Mesendoderm (in vitro differentiated cells): ENCODE data around the gene PFDN6. TPM values are rescaled to one million over a fixed set of nuclear protein-coding genes. Genes with fewer than 3 reads are reported as not detected.

ENCODE experiments used
- DNase-seq: peaks from one replicate; pipeline ENCODE4 v3.0.0; 2013
- H2AK5ac ChIP-seq: 2 replicates; pipeline ENCODE4 v1.6.1; 2013; ENCODE audit warnings: low read length, inconsistent platforms
- H2BK120ac ChIP-seq: 2 replicates; pipeline ENCODE4 v1.6.1; 2013; ENCODE audit warnings: low read depth, mild to moderate bottlenecking, low read length, moderate library complexity, mixed read lengths
- H2BK15ac ChIP-seq: replicated peaks from 2 replicates; pipeline ENCODE4 v1.6.1; 2013; ENCODE audit warnings: low read depth, mild to moderate bottlenecking, moderate library complexity
- H2BK5ac ChIP-seq: 2 replicates; pipeline ENCODE4 v1.6.1; 2013; ENCODE audit warnings: low read length, inconsistent platforms
- H3K18ac ChIP-seq: 2 replicates; pipeline ENCODE4 v1.6.1; 2013; ENCODE audit warnings: mild to moderate bottlenecking, low read length, mixed read lengths
- H3K23ac ChIP-seq: one replicate; pipeline ENCODE4 v1.6.1; 2013; ENCODE audit warnings: low read length
- H3K27ac ChIP-seq: 2 replicates; pipeline ENCODE4 v1.5.1; 2013; ENCODE audit warnings: low read depth, mild to moderate bottlenecking, inconsistent platforms, low read length, moderate library complexity
- H3K27me3 ChIP-seq: 2 replicates; pipeline ENCODE4 v1.6.1; 2013; ENCODE audit warnings: low read length, control low read depth, mild to moderate bottlenecking, inconsistent platforms; ENCODE audit not compliant: insufficient read depth, poor library complexity
- H3K36me3 ChIP-seq: 2 replicates; pipeline ENCODE4 v1.6.1; 2013; ENCODE audit warnings: low read length, inconsistent platforms; ENCODE audit not compliant: control insufficient read depth, insufficient read depth
- H3K4ac ChIP-seq: one replicate; pipeline ENCODE4 v1.6.1; 2013; ENCODE audit warnings: low read depth, mild to moderate bottlenecking, low read length, moderate library complexity
- H3K4me1 ChIP-seq: 2 replicates; pipeline ENCODE4 v1.6.1; 2013; ENCODE audit warnings: low read depth, low read length, inconsistent platforms; ENCODE audit not compliant: control insufficient read depth
- H3K4me2 ChIP-seq: 2 replicates; pipeline ENCODE4 v1.6.1; 2013; ENCODE audit warnings: low read length
- H3K4me3 ChIP-seq: 2 replicates; pipeline ENCODE4 v1.5.1; 2013; ENCODE audit warnings: mild to moderate bottlenecking, low read length
- H3K56ac ChIP-seq: one replicate; pipeline ENCODE4 v1.6.1; 2013; ENCODE audit warnings: low read length
- H3K79me1 ChIP-seq: 2 replicates; pipeline ENCODE4 v1.6.1; 2013; ENCODE audit warnings: low read length, inconsistent platforms
- H3K79me2 ChIP-seq: 2 replicates; pipeline ENCODE4 v1.6.1; 2013; ENCODE audit warnings: mild to moderate bottlenecking, low read length; ENCODE audit not compliant: control insufficient read depth, insufficient read depth
- H3K9ac ChIP-seq: 2 replicates; pipeline ENCODE4 v1.6.1; 2013; ENCODE audit warnings: low read length, inconsistent platforms
- H4K5ac ChIP-seq: one replicate; pipeline ENCODE4 v1.6.1; 2013; ENCODE audit warnings: low read length
- H4K8ac ChIP-seq: one replicate; pipeline ENCODE4 v1.6.1; 2013; ENCODE audit warnings: low read depth, mild to moderate bottlenecking, control low read depth, low read length, moderate library complexity
- WGBS: extraction: QIAGEN DNeasy Blood & Tissue Kit; methylation state at CpG from one replicate; pipeline ENCODE4 v1.1.7; 2013; ENCODE audit warnings: low lambda C conversion rate, missing lambda C conversion rate; ENCODE audit not compliant: insufficient coverage; ENCODE audit errors: extremely low coverage; 5-methylcytosine and 5-hydroxymethylcytosine counted together
- polyA plus RNA-seq, 2 experiments: library from polyadenylated mRNA; stranded (reverse); fragments of 200-250 nt; gene quantifications; one replicate each; pipeline ENCODE4 v1.2.3, GENCODE V29; 2013

Gene PFDN6
- 82.0 TPM for polyA plus RNA-seq (2013, experiment 1 of 2)
- polyA plus RNA-seq (2013, experiment 2 of 2), result 81.7 TPM

DNA sequence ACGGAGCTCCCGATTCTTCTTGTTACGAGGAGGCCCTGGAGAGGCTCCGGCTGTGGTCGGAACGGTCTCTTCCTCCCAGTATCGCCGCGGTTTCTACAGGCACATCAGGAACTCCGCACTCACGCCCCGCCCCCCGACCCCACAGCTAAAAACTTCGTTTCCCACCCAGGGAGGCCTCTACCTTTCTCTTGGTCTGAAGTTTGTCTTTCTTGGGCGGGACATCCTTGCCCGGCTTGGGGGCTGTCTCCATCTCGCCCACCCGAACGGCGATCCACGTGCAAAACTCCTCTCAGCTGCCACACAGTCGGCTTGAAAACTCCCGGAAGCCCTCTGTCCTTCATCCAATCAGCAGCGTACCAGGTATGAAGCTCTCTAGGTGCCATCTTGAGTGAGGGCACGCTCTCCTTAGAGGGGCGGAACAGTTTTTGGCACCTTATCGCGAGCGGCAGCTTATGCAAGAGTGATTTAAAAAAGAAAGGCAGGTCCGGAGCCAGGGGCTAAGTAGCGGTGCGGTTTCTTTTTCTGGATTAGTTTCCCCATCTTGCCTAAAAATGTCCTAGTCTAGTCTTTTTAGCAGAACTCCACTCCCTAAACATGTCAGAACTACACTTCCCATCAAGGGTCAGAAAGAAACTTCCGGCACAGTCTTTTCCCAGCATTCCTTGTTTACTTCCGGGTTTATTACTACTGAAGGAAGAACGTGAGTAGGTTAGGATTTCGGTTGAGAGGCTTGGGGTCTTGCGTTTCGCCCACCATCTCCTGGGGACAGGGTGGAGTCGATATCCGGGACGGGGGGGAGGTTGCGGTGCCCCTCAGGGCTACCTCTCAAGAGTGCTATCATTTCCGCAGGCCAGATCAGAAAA lies at the start of gene PFDN6, which contains the start of gene WDR46:
PFDN6 (plus strand) TSS at position 681 of the 863 bp plus-strand sequence. CDS start 256 bp downstream, outside the sequence.
WDR46 (minus strand) TSS at position 319 of the 863 bp plus-strand sequence; CDS start at position 250, 69 bp downstream.
- peak within 1 kb of the TSS; percentile 85 for H3K9ac ChIP-seq
- H3K4me2 ChIP-seq, result peak within 1 kb of the TSS; percentile 87
- no peak within 1 kb of the TSS for H4K8ac ChIP-seq
- peak within 1 kb of the TSS; percentile 88 for H3K4me3 ChIP-seq
- H3K79me1 ChIP-seq, result peaks cover 22% of the 10 kb centered on the region
- H4K5ac ChIP-seq, result no peak within 1 kb of the TSS
- no peak within 1 kb of the TSS for H3K18ac ChIP-seq
- no peak within 1 kb of the TSS for H3K23ac ChIP-seq
- no peak within 1 kb of the TSS for H3K27ac ChIP-seq
- H2BK5ac ChIP-seq, result no peak within 1 kb of the TSS
- no peak within 1 kb of the TSS for H2AK5ac ChIP-seq
- DNase-seq, result peak; percentile 95
- peak within 1 kb of the TSS; percentile 90 for H3K56ac ChIP-seq
- no peak within 1 kb of the TSS for H2BK120ac ChIP-seq
- H3K4ac ChIP-seq, result peak within 1 kb of the TSS; percentile 81
- H2BK15ac ChIP-seq, result no peak within 1 kb of the TSS
- peaks cover 8% of the 10 kb centered on the region for H3K36me3 ChIP-seq
- no peaks in the 10 kb centered on the region for H3K4me1 ChIP-seq
- no peaks in the 10 kb centered on the region for H3K27me3 ChIP-seq
- whole genome bisulfite sequencing, result no CpG with 5 or more reads among the region's 43 CpGs
- H3K79me2 ChIP-seq, result peaks cover 19% of the 10 kb centered on the region

GRCh38 chr6:33241968-33242367 lies 47.4 kb upstream of the PFDN6 start:
- H3K4ac ChIP-seq, result no peak overlapping the region
- no CpG with 5 or more reads among the region's 3 CpGs for WGBS
- H3K27ac ChIP-seq, result no peak overlapping the region
- no peak overlapping the region for H3K4me3 ChIP-seq
- H3K23ac ChIP-seq, result no peak overlapping the region
- H3K4me2 ChIP-seq, result no peak overlapping the region
- no peak overlapping the region for H3K18ac ChIP-seq
- no peaks in the 10 kb centered on the region for H3K4me1 ChIP-seq
- H3K79me1 ChIP-seq, result no peaks in the 10 kb centered on the region
- H2BK5ac ChIP-seq, result no peak overlapping the region
- H2BK15ac ChIP-seq, result no peak overlapping the region
- no peak overlapping the region for H4K5ac ChIP-seq
- H2AK5ac ChIP-seq, result no peak overlapping the region
- H3K27me3 ChIP-seq, result peaks cover 1% of the 10 kb centered on the region
- no peaks in the 10 kb centered on the region for H3K36me3 ChIP-seq
- no peak overlapping the region for H4K8ac ChIP-seq
- no peak overlapping the region for H3K9ac ChIP-seq
- no peaks in the 10 kb centered on the region for H3K79me2 ChIP-seq
- no peak overlapping the region for H2BK120ac ChIP-seq
- H3K56ac ChIP-seq, result no peak overlapping the region
- DNase-seq, result no peak

DNA sequence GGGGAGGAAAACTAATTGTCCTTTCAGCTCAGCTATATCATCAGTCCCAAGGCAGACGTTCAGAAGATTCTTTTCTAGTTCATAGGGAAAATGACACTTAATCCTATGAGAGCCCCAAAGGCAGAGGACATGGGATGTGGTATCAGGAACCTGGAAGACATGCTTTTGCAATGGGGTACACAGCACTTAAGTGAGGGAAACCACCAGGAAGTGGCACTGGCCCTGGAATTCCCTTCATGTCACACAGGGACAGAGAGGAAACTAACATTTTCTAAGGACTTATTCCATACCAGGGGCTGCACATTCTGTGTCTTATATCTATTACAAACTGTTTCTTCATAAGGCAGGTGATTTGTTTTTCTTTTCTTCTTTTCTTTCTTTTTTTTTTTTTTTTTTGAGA lies 45.9 kb upstream of the PFDN6 start:
- no peak overlapping the region for H3K27ac ChIP-seq
- no peak overlapping the region for H2BK120ac ChIP-seq
- no peak overlapping the region for H3K23ac ChIP-seq
- H3K4ac ChIP-seq, result no peak overlapping the region
- H3K4me1 ChIP-seq, result no peaks in the 10 kb centered on the region
- H3K79me1 ChIP-seq, result no peaks in the 10 kb centered on the region
- no peaks in the 10 kb centered on the region for H3K36me3 ChIP-seq
- H3K9ac ChIP-seq, result no peak overlapping the region
- H4K5ac ChIP-seq, result no peak overlapping the region
- DNase-seq, result no peak
- no peak overlapping the region for H4K8ac ChIP-seq
- peaks cover 1% of the 10 kb centered on the region for H3K27me3 ChIP-seq
- no peak overlapping the region for H2BK15ac ChIP-seq
- WGBS, result no CpG with 5 or more reads among the region's 1 CpG
- no peak overlapping the region for H3K18ac ChIP-seq
- H2AK5ac ChIP-seq, result no peak overlapping the region
- no peak overlapping the region for H3K56ac ChIP-seq
- H3K4me3 ChIP-seq, result no peak overlapping the region
- no peak overlapping the region for H3K4me2 ChIP-seq
- no peak overlapping the region for H2BK5ac ChIP-seq
- no peaks in the 10 kb centered on the region for H3K79me2 ChIP-seq

DNA sequence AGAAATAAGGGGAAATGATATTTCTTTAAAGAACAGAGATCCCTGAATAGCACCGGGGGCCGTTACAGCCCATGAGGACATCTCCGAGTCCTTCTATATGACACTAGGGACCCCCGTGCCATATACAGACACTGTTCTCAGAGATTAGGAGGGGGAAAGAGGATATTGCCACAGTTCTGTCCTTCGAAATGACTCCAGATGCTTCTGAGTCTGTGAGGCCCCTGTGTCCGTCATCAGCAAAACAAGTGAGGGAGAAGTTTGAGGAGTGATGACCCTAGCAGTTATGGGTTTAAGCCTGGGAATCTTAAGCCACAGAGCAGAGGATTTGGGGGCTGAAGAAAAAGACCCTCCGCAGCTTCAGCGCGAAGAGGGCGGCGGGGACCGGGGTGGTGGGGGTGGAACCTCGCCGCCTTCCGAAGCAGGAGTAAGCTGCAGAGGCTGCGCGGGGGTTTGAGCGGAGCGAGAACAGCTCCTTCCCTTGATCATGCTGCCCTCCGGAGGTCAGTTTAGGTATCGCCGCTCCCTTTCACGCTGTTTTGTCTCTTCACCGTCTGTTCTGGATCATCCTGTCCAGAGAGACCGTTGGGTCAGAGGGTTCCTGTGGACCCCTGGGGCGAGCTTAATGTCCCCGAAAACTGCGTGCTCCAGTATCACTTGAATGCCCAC lies 41.3 kb upstream of the PFDN6 start:
- Histone ChIP-seq H3K27ac (no peak overlapping the region), H3K36me3 (no peaks in the 10 kb centered on the region), H3K4me2 (peak overlapping the region; percentile 100), H4K5ac (no peak overlapping the region), H2BK120ac (no peak overlapping the region), H3K4me3 (no peak overlapping the region), H2BK5ac (no peak overlapping the region), H3K23ac (no peak overlapping the region), H3K56ac (peak overlapping the region; percentile 83), H4K8ac (no peak overlapping the region), H3K79me2 (no peaks in the 10 kb centered on the region), H2AK5ac (no peak overlapping the region), H3K79me1 (no peaks in the 10 kb centered on the region), H3K4ac (no peak overlapping the region), H3K18ac (no peak overlapping the region), H3K27me3 (peaks cover 1% of the 10 kb centered on the region), H2BK15ac (no peak overlapping the region), H3K4me1 (peaks cover 3% of the 10 kb centered on the region), H3K9ac (peak overlapping the region; percentile 75)
- DNase-seq, result peak; percentile 90
- WGBS, result no CpG with 5 or more reads among the region's 28 CpGs

DNA sequence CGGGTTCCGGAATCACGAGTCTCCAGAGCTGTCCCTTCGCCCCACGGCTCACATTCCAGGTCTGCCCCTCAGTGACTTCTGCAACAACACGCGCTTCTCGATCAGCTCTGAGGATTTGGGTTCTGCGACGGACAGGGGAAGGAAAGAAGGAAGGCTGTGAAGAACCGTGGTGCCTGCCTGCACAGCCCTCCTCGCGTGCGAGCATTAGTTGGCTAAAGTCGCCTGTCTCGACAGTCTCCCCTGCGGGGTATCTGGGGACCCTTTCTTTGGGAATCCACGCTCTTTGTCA lies 40.8 kb upstream of the PFDN6 start:
- Histone ChIP-seq H2BK15ac (no peak overlapping the region), H3K23ac (no peak overlapping the region), H2BK120ac (no peak overlapping the region), H3K9ac (peak overlapping the region; percentile 69), H3K4me1 (peaks cover 3% of the 10 kb centered on the region), H3K18ac (no peak overlapping the region), H2AK5ac (no peak overlapping the region), H3K27me3 (peaks cover 1% of the 10 kb centered on the region), H4K8ac (no peak overlapping the region), H4K5ac (no peak overlapping the region), H3K27ac (no peak overlapping the region), H2BK5ac (no peak overlapping the region), H3K79me1 (no peaks in the 10 kb centered on the region), H3K4me2 (peak overlapping the region; percentile 100), H3K4ac (no peak overlapping the region), H3K56ac (peak overlapping the region; percentile 83), H3K79me2 (no peaks in the 10 kb centered on the region), H3K4me3 (peak overlapping the region; percentile 40), H3K36me3 (no peaks in the 10 kb centered on the region)
- no peak for DNase-seq
- WGBS, result no CpG with 5 or more reads among the region's 18 CpGs
